Posterior cingulate gyrus (tissue), 11 donors: ENCODE results near the gene C3orf33.
"Not testable (repeated sequence)": the region's sequence is repeated elsewhere in the genome, so short reads cannot be mapped to it uniquely, and the experiment has no call there.

Experiments used
- DNase-seq, 10 donors: peaks; one replicate each; pipeline versions ENCODE4 v3.0.0 to v3.0.0-alpha.2; 2020 to 2021; ENCODE audit warnings: mixed read lengths in 3 of 10
- intact Hi-C: fragments of 100-400 bp; cut with DNase I; formaldehyde crosslinking; loops from one replicate; pipeline ENCODE4 v1.15.1; 2023

C3orf33 gene

GRCh38 chr3:155805802-155806618 is at the start of gene C3orf33:
C3orf33 (minus strand) TSS chr3:155806278; CDS start chr3:155806252, 26 bp downstream.
- intact Hi-C loops, result loop anchor here (5.0 kb wide), 2 partner anchors 46 to 66 kb away; partner anchors contain the start of genes GMPS and SLC33A1
- peak; percentile 46 to 96 (median 71) for DNase-seq

GRCh38 chr3:155854141-155854940 is 48.3 kb upstream of the C3orf33 start, which contains the start of gene SLC33A1:
SLC33A1 (minus strand) TSS chr3:155854427; CDS start chr3:155853997, 430 bp downstream.
- DNase-seq, result peak; percentile 99 to 100 (median 100)
- intact Hi-C loops, result loop anchor here (1.0 to 5.0 kb wide), 2 partner anchors 17 to 47 kb away; partner anchors contain the start of gene C3orf33

GRCh38 chr3:155853214-155854140 is 47.4 kb upstream of the C3orf33 start:
- peak in 6 of 10 donors; percentile 10 to 78 (median 24) for DNase-seq
- intact Hi-C loops, result loop anchor here (1.0 to 5.0 kb wide), 2 partner anchors 18 to 46 kb away; partner anchors contain the start of gene C3orf33

DNA sequence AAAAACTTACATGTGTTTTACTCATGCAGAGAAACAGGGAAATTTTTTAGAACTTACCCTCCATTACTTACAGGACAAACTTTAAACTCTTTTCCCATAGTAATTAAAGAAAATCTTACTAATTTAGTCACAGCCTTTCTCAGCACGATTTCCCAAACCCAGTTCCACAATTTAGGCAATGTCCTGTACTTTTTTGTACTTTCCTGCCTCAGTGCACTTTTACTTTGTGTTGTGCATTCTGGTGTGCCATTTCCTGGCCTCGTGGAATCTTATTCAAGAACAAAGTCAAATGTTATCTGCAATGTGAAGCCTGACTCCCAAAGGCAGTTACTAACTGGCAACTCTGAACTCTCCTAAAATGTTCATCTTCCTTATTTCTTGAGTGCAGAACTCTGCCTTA is 46.3 kb upstream of the C3orf33 start:
- intact Hi-C loops, result loop anchor here (5.0 kb wide), 1 partner anchor 45 kb away; the partner anchor contains the start of gene C3orf33
- DNase-seq, result no peak

DNA sequence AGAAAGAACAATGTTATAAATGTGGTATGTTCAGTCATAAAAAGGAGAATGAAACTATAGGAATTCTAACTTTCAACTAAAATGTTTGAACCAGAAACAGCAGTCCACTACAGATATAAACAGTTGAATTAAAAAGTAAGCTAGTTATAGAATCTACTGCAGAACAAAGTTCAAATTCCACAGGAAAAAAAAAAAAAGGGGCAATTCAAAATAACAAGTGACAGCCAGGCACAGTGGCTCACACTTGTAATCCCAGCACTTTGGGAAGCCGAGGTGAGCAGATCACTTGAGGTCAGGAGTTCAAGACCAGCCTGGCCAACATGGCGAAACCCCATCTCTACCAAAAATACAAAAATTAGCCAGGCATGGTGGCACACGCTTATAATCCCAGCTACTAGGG is 43.3 kb upstream of the C3orf33 start:
- DNase-seq, intact Hi-C loops: not testable (repeated sequence)

- no peak for DNase-seq
- intact Hi-C loops, result no loop called here
Observed at GRCh38 chr3:155847993-155848392, 41.9 kb upstream of the C3orf33 start.

DNA sequence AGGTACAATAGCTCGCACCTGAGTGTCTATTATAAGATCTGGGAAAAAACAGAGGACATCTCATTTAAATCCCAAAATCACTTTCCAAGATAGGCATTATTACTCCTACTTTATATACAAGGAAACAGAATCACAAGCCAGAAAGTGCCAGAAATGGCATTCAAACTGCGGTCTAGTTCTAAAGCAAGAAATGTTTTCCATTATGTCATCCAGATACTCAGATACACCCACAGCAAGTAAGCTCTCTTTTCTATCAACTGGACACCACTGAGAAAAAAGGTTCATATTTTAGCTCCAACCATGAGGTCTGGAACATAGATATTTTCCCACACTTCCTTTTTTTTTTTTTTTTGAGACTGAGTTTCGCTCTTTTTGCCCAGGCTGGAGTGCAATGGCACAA is 40.0 kb upstream of the C3orf33 start:
- no peak for DNase-seq
- intact Hi-C loops, result no loop called here

DNA sequence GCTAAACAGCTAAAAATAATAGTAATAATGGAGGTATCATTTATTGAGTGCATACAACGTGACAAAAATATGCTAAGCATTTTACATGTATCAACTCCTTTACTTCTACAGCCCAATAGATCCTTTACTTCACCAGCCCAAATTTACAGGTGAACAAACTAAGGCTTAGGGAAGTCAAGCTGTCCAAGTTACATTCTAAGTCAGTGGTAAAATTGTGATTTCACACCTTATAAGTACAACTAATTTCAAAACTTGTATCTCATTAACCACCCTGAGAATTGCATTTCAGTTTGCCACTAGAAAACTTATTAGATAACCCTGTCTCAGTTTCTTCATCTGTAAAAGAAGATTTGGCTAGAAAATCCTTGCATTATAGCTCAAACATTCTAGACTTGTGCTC is 37.5 kb upstream of the C3orf33 start:
- intact Hi-C loops, result no loop called here
- DNase-seq, result no peak

- intact Hi-C loops, result no loop called here
- DNase-seq, result no peak
Observed at GRCh38 chr3:155835341-155836071, 29.4 kb upstream of the C3orf33 start.

GRCh38 chr3:155828490-155829098 is 22.5 kb upstream of the C3orf33 start:
- intact Hi-C loops, DNase-seq: not testable (repeated sequence)

DNA sequence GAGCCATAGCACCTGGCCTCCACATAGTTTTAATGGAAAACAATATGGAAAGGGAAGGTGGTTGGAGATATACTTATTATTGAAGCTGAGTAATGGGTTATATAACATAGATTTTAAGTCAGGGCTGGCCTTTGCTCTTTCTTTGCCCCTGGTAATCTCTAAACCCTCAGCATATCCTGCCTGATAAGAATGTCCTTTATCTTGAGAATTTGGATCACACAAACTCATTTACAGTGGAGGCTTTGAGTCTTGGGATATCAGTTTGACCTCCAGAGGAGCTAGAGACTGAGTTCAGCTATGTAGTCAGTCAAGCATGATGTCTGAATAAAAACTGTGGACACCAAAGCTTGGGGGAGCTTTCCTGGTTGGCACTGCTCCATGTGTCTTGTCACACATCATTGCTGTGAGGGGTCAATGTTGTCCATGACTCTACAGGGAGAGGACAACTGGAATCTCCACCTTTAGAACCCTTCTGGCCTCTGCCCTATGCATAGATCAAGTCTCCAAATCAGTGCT is 9.0 kb upstream of the C3orf33 start:
- intact Hi-C loops, result no loop called here
- no peak for DNase-seq

GRCh38 chr3:155813224-155813623 is 7.1 kb upstream of the C3orf33 start:
- DNase-seq, intact Hi-C loops: not testable (repeated sequence)

DNA sequence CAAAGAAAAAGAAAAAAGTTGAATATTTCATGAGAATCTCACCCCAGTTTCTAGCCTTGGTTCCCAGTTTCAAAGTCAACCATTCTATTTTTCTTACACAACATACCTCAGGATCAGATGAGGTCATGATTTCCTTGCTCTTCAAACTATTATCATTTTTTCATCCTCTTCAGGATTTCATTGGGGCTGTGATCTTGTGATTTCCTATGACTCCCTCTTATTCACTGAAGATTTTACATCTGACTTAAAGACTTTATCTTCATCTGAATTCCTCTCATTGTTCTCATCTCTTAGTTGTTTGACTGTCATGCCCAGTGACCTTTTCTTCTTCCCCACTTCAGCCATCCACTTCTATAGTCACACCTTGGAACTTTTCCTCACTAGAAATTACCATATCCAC is 3.1 kb upstream of the C3orf33 start:
- intact Hi-C loops, result loop anchor here (5.0 kb wide), 2 partner anchors 43 to 63 kb away; partner anchors contain the start of genes GMPS and SLC33A1
- no peak for DNase-seq

DNA sequence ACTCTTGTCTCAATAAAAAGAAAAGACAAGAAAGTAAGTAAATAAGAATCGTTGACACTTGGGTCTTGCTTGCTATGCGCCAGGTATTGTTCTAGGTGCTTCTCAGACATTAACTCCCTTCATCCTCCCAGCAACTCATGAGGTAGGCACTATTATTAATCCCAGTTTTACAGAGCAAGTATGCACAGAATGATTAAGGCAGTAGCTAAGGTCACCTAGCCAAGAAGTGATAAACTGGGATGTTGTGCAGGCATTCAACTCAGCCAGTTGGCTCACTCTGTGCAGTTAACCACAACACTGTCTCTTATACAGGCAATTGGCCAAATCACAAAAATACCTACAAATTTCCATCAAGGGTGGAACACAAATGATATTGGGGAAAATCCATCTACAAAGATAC is 1.7 kb upstream of the C3orf33 start:
- no peak for DNase-seq
- intact Hi-C loops, result loop anchor here (5.0 kb wide), 2 partner anchors 44 to 64 kb away; partner anchors contain the start of genes GMPS and SLC33A1

DNA sequence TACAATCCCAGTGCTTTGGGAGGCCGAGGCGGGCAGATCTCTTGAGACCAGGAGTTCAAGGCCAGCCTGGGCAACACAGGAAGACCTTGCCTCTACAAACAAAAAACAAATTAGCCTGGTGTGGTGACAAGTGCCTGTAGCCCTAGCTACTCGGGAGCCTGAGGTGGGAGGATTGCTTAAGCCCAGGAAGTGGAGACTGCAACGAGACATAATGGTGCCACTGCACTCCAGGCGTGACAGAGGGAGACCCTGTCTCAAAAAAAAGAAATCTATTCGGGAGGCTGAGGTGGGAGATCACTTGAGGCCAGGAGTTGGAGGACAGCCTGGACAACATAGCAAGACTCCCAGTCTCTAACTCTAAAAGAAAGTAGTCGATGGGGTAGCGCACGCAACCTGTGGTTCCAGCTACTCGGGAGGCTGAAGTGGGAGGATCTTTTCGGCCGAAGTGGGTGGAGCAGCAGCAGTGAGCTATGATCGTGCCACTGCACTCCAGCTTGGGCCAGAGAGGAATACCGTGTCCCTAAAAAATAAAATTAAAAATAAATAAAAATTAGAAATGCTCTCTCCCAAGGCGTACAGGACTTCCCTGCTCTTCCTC is 775 bp downstream of the C3orf33 start:
- intact Hi-C loops, result loop anchor here (5.0 kb wide), 2 partner anchors 47 to 67 kb away; partner anchors contain the start of genes GMPS and SLC33A1

DNA sequence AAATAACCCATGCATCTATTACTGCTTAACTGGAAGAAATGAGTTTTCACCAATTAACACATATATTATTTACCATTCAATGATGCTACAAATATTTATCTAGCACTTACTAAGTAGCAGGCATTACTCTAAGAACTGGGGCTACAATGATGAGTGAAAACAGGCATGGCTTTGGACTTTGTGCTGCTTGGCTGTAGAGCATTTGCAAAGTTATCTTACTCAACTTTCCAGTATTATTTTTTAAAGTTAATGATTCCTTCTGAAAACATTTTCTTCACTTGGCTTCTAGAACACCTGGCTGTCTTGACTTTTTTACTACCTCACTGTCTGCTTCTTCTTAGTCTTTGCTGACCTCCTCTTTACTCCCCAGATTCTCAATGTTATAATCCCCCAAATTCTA is 1.8 kb downstream of the C3orf33 start:
- intact Hi-C loops, result no loop called here
- DNase-seq, result no peak

More for the DNA sequence above, 775 bp downstream of the C3orf33 start:
- peak in 2 of 10 donors; percentile 10 to 84 for DNase-seq

- no peak for DNase-seq
- intact Hi-C loops, result no loop called here
Observed at GRCh38 chr3:155792532-155792931, 13.5 kb downstream of the C3orf33 start.

GRCh38 chr3:155791190-155791589 is 14.9 kb downstream of the C3orf33 start:
- DNase-seq, result no peak
- intact Hi-C loops, result no loop called here
